Superior temporal gyrus (tissue), 1 donor: ENCODE results near the gene DKK2.

ENCODE experiments used
- DNase-seq: peaks from one replicate; pipeline ENCODE4 v3.0.0-alpha.2; 2016; ENCODE audit errors: extremely low spot score

Gene DKK2

DNA sequence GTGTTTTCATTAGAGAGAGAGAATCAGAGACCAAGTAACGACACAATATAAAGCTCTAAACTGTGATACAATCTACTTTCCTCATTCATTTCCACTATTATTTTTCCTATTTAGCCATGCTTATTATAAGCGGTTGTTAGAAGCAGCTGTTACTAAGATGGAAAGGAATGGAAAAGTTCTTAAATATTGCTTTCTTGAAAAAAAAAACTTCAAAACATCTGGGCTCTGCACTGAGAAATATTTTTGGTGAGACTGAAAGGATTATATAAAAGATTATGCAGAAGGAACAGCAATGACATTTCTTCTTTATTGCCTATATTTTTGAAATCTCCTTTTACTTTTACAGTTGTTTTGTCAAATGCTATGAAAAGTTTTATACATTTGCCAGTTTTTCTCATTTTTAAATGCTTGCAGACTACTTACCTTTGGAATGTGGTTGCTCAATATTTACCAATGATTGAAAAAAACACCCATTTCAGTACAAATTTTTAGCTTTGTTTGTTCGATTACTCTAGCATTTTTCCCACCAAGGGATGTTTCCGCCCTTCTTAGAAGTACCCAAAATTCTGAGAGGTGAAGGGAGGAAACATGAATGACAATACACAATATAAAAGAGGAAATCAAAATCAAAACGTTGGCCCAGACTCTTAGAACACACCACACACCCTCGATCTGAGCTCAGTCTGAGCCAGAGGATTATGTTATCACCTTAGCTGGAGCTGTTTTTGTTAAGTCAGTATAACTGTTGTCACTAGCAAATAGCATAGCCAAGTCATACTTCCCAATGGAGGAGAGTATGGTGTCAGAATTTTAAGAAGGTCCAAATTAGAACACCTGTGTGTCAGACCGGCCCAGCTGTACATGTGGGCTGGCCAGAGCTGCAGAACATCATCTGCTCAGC, 18.4 kb downstream of the DKK2 start:
- DNase-seq: no peak

DNA sequence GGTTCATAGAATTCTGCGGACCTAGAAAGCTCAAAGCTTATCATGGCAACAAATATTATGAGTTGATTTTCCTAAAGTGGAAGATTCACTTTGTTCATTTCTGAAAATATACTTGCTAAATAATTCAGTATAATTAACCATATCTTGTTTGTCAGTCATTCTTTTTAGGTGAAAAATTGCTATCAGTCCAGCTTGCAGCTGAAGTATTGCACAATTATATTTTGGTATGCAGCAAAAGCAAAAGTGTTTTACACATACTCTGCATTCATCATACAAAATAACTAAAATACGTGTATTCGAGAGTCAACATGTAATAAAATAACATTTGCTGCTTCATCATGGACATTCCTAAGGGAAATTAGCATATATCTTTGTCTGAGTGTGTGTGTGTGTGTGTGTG, 24.8 kb downstream of the DKK2 start:
- no peak for DNase-seq

DNA sequence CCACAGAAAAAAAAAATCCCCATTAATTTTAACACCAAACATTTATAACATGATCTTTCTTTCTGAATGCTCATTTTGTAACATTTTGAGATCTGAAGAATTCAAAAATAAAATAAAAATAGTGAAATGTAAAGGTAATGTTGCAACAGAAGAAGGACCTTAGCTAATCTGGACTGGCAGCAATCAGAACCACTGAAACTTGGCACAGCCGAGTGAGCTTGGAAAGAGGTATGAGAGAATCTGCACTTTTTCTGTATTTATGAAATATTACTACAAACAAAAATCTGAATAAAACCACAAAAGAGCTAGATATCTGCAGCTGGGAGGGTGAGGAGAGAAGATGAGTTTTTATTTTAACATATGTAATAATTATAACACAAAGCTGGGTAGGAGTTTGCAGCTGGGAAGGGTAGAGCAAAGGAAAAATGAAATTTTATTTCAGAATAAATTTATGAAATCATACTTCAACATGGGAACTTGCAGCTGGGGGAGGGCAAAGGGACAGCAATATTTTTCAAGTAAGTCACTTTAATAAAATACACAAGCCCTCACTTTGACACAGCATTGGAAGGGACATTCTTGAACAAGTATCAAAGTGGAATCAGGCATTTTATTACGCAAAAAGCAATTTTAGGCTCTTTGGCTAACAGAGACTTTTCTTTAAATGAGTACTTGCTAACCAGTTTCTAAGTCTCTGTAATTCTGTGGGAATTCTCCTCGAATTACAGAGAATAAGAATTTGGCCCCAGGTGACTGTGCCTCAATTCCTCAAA, 26.7 kb downstream of the DKK2 start:
- DNase-seq: no peak

DNA sequence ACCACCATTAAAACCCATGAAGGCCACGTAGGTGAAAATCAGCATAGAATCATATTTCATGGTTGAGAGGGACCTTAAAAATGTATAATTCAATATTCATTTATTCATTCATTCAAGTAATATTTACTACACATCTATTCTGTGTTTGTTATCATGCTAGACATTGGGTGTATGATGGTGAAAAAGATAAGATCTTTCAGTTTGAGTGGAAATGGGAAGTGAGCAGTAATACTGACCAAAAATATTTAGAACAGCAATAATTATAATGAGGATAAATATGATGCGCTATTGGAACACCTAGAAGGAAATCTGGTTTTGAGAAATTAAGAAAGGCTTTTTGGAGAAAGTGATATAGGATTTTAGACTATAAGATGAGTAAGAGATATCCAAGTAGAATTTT, 28.0 kb downstream of the DKK2 start:
- no peak for DNase-seq

DNA sequence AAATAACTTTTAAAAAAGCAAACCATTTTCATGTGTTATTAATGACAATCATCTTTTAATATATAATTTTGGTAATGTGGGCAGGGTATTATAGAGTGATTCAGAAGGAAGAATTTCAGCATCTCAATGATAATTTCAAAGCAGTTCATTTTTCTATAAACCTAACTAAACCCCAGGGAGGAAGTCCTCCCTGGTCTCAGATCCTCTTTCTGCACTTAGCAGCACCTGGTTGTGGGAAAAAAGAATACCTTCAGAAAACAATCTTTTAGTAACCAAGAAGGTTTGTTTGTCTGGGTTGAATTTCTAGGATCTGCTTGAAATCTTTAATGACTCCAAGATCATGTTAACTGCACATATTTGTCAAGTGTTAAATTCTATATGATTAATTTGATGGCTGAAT, 29.9 kb downstream of the DKK2 start:
- no peak for DNase-seq

DNA sequence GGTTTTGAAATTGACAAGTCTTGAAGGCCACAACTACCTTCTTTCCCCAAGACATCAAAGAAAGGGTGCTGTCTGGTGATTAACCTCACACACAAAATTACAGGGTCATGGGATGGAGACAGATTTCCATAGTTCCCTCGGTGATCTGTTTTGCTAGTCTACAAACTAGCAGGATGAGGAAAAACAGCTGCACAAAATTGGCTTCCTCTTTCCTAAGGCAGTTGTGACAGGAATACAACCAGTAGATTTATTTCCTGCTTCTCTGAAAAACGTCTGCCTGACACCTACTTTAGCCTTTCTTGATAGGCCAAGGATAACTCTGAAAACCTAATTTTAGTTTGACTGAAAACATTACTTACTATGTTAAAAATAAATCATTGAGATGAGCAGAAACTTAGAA, 39.6 kb downstream of the DKK2 start:
- DNase-seq: no peak

DNA sequence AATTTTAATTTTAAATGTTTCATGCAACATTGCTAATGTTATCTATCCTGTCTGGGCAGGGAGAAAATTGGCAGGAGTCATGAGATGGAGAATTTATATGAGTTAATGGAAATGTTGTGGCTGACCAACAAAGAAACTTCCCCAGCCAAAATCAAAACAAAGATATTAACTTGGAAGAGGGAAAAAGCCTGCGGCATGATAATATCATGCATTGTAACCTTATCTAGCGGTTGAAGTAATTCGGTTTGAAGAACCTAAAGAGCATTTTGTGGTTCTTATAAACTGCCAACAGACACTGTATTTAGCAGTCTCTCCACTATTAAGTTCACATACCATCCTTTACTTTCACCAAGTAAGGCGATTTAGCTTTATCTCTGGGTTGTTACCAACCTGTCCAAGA, 42.3 kb downstream of the DKK2 start:
- no peak for DNase-seq

DNA sequence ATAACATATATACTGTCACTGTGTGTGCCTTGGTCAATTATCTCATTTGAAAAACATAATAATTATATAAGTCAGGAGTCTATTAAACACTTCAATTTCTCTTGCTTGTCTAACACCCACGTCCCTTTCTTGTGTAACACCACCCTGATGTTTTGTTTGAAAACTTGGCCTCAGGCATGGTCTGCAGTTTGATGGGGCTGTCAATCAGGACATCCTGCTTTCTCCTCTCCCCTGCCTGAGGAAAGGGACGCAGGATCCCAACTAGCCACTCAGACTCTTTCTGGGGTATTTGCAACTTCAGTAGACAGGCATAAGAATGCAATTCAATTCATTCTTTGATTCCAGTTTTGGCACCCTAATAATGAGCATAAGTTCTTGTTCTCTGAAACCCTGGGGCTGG, 48.8 kb downstream of the DKK2 start:
- no peak for DNase-seq

DNA sequence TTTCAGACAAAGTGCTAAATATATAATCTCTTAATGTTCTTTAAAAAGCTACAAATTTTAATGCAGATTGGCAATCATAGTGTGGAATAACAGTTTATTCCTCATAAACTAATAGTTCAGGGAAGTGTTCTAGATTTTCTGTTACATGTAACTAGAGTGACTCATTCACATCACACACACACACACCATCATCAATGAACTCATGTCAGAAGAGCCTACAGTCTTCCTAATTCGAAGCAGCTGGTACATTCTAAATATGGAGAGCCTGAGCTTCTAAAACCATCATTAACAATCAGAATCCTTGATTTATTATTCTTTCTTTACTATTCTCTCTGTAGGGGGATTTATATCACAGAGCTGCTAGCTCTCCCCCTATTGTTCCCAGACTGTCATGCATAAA, 49.6 kb downstream of the DKK2 start:
- DNase-seq: no peak

DNA sequence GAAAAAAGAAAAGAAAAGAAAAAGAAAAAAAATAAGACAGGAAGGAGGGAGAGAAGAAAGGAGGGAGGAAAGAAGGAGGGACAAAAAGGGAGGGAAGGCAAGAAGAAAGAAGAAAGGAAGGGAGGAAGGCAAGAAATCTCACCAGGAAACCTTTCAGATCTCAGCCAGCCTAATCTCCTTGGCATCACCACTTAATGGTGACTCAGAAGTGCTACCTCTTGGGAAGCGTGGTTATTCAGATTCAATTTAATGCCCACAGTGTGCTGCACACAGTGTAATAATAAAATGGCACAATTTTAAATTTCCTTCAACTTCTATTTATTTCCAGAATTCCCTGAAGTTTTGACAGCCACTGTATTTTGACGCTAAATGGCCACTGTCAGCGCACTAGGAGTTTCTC, 50.3 kb downstream of the DKK2 start:
- DNase-seq: no peak

DNA sequence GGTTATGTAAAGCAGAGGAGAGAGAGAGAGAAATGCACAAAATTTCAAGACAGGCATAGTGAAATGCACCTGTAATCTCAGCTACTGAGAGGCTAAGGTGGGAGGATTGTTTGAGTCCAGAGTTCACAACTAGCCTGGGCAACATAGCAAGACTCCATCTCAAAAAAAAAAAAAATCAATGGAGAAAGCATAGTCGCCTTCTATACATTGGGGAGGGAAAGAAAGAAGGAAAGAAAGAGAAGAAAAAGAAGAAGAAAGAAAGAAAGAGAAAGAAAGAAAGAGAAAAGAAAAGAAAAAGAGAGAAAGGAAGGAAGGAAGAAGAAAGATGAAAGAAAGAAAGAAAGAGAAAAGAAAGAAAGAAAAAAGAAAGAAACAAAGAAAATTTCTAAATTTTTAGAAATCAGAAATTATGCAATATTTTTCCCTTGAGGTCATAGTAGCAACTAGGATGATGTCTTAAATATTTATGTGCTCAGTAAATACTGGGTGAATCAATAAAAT, 53.4 kb downstream of the DKK2 start:
- DNase-seq: no peak

DNA sequence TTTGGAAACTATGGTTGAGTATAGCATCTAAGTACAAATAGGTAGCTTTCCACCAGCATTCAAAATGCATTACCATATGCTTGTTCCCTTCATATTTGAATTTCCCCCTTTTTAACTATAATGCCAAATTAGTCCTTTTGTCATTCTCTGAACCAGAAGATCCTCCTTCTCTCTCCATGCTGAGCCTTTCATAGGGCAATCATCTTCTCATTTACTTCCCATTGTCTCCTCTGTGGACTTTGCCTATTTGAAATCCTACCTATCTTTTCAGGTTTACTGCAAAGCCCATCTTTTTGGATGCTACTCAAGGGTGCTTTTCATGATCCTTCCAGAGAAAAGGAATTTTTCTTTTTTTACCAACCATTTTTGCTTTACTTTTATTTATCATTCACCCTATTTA, 54.7 kb downstream of the DKK2 start:
- DNase-seq: no peak

DNA sequence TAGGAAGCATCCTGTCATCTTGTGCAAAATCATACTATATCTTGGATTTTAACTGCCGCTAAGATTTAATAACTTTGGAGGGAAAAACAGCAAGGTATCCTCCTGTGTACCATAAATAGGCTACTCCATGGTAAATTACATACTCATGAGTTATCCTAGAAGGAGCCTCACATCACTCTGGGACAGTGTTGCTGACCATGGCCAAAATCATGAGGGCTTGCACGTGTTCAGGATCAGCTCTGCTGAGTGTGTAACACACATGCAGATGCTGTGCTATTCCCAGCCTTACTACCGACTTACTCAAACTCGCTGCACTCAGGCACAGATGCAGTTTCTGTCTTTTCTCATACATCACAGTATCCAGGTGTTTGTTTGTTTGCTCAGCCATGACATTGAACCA, 56.6 kb downstream of the DKK2 start:
- DNase-seq: no peak

DNA sequence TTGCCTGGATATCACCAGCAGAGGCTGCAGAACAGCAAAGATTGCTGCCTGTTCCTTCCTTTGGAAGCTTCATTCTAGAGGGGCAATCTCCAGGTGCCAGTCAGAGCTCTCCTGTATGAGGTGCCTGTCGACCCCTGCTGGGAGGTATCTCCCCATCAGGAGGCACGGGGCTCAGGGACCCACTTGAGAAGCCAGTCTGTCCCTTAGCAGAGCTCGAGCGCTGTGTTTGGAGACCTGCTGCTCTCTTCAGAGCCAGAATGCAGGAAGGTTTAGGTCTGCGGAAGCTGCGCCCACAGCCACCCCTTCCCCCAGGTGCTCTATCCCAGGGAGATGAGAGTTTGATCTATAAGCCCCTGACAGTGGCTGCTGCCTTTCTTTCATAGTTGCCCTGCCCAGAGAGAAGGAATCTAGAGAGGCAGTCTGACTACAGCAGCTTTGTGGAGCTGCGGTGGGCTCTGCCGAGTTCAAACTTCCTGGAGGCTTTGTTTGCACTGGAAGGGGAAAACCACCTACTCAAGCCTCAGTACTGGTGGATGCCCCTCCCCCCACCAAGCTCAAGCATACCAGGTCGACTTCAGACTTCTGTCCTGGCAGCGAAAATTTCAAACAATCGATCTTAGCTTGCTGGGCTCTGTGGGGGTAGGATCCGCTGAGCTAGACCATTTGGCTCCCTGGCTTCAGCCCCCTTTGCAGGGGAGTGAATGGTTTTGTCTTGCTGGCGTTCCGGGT, 57.9 kb downstream of the DKK2 start:
- DNase-seq: no peak

DNA sequence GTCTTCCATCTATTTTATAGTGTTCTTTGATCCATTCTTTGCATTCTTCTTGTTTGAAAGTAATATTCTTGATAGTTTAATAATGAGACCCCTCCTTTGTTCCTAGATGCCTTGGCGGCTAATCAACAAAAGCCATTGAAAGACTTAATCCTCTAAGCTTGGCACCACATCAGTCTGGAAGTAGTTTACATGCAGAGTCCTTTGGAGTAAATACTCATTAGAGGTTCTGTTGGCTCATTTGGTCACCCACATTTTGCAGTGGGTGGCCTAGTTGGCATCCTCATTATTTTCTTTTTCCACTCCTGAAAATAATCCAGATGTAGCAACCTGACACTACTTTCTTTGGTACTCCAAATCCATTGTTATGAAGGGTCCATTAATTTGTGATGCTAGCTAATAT, 64.5 kb downstream of the DKK2 start:
- DNase-seq: no peak

DNA sequence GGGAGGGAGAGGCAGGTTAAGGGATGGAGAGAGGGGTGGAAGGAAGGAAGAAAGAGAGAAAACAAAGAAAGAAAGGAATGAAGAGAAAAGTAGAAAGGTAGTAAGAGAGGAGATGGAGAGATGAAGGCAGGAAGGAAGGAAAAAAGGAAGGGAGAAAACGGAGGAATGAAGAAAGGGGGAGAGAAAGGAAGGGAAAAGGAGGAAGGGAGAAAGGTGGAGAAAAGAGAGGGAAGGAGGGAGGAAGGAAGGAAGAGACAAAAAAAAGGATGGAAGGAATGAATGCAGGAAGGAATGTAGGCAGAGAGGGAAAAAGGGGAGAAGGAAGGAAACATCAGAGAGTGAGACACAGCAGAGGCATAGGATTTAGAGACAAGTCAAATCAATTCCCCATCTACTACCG, 68.2 kb downstream of the DKK2 start:
- no peak for DNase-seq

DNA sequence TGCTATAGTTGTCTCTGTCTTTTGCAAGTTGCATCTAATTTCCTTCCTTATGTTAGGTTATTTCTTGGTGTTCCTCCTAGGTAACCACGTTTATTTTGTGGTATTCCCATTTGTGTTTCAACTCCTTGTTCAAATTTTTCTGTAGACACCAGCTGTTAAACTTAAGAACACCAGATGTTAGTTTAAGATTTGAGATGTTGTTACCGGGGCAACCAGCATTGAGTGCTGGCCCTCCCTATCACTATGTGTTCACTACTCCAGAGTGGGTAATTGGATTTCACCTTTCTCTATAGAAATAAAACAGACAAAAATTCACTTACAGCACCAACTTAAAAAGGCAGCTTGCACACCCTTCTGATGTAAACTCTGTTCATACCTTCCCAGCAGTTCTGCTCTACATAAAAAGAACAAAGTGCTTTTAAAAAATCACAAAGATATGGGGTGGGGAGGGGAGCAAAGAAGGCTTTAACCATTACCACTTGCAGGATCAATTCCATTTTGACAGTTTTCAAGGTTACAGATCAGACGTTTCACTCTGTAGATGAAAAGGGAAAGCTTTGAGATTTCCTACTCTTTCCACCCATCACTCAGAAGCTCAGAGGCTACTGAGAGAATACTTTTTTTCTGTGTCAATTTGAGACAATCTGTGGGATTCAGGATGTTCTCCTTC, 82.9 kb downstream of the DKK2 start:
- no peak for DNase-seq

DNA sequence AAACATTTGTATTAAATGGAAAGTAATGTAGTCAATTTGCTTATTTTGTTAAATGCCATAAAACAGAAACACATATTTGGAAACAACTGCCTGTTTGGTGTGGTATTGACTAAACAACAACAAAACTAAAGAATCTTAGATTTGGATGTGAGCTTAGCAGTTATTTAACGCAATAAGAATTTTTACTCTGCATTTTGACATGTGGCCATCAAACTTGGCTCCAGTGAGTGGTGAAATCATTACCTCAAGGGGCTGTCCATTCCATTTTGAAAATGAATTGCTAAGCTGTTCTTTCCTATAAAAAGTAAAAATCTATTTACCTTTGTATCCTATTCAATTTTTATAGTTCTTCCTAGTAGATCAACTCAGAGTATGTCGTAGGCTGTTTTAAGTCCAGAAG, 84.2 kb downstream of the DKK2 start:
- DNase-seq: no peak

DNA sequence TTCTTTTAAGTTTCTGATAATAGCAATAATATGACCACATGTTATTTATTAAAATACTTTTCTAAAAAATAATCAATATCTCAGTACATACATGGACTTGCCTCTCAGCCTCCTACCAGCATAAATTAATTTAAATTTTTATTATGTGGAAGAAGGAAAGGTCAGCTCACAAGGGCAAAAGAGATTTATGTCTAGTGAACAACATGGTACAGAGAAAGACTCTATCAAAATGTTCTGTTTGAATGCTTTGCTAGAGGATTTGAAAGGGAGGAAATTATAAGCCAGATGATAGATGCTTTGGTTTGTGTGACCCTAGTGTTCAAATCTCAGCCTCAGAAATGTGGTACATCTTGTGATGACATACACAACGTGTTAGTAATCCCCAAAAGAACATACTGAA, 94.3 kb downstream of the DKK2 start:
- DNase-seq: no peak

DNA sequence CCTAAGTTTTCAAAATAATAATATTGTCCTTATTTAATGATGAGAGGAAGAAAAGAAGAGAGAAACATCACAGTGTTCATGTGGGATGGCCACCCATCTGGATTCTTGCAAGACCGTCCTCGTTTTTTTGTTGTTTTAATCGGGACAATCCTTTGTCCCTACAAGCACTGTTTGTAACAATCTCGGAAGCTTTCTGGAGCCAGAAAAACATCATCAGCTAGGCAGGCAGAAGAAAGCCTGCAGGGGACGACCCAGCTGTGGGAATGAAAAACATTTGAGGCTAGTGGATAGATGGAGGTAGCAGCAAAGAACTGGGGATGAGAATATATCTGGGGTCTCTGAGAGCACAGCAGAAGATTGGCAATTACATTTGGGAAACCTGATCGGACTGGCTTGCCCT, 105.6 kb downstream of the DKK2 start:
- no peak for DNase-seq

DNA sequence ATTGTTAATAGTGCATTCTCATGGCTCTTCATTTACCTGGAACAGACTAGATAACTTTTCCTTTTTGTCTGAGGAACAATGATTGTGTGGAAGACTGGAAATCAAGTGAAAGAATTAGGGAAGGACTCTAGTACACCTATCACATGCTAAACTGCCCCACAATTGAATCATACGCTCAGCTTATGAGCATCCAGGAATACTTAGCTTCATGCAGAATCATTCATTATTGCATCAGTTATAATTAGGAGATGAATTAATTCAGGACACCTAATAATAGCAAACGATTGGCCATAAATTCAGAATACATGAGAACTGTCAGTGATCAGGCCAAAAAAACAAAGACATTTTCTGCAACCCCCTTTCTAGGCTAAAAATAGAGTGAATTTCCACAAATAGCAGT, 106.9 kb downstream of the DKK2 start:
- no peak for DNase-seq

DNA sequence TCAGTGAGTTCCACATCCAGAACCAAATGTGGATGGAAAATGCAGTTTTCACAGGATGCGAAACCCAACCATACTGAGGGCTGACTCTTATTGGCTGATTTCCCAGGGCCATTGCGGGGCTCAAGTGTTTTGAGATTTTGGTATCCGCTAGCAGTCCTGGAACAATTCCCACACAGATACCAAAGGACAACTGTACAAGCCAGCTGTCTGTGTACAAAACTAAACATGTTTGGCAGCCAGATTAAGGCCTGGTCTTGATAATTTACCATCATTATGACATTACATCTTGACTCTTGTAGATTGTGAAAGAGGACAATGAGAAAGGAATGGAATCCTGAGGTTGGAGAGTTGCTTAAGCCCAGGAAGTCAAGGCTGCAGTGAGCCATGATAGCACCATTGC, 121.9 kb downstream of the DKK2 start:
- DNase-seq: no peak
